ENCODE measurements around the gene MTHFS.
A peak's percentile ranks its signal among the peaks of the same experiment; 100 is the strongest.

Gene MTHFS
- long read RNA-seq, partial matches to known transcripts = 0 of 1 reads
- long read RNA-seq, other reads (novel, unspliced or antisense) = 1 of 1 reads

- peak within 1 kb of the TSS; percentile 83 for H3K27ac ChIP-seq (replicated peaks)
- H3K4me3 ChIP-seq (replicated peaks; ENCODE audit: insufficient read depth, low read length) = peak within 1 kb of the TSS; percentile 32
- peak; percentile 45 to 56 for DNase-seq (ENCODE audit: low read depth in 1 of 2, low spot score in 1 of 2)
- no peaks in the 10 kb centered on the region for H3K27me3 ChIP-seq (ENCODE audit: insufficient read depth, poor library complexity, severe bottlenecking)
- TF ChIP-seq REST (IDR thresholded peaks at IDR 0.05; ENCODE audit: insufficient replicate concordance, low read depth) (no peak), SPI1 (IDR thresholded peaks at IDR 0.05; ENCODE audit: borderline replicate concordance, low read depth) (no peak), POLR2AphosphoS5 (IDR thresholded peaks at IDR 0.05; ENCODE audit: low read depth) (peak; percentile 77), GABPA (IDR thresholded peaks at IDR 0.05; ENCODE audit: low read depth) (no peak)
- TF ChIP-seq, protein P1, sequence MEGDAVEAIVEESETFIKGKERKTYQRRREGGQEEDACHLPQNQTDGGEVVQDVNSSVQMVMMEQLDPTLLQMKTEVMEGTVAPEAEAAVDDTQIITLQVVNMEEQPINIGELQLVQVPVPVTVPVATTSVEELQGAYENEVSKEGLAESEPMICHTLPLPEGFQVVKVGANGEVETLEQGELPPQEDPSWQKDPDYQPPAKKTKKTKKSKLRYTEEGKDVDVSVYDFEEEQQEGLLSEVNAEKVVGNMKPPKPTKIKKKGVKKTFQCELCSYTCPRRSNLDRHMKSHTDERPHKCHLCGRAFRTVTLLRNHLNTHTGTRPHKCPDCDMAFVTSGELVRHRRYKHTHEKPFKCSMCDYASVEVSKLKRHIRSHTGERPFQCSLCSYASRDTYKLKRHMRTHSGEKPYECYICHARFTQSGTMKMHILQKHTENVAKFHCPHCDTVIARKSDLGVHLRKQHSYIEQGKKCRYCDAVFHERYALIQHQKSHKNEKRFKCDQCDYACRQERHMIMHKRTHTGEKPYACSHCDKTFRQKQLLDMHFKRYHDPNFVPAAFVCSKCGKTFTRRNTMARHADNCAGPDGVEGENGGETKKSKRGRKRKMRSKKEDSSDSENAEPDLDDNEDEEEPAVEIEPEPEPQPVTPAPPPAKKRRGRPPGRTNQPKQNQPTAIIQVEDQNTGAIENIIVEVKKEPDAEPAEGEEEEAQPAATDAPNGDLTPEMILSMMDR (IDR thresholded peaks at IDR 0.05; ENCODE audit: insufficient read depth, low read length) = no peak
Observed at GRCh38 chr15:79896634-79897379, at the start of gene MTHFS. TSS of gene MTHFS (minus strand) at chr15:79897014. CDS start at chr15:79896988, 26 bp downstream.

DNA sequence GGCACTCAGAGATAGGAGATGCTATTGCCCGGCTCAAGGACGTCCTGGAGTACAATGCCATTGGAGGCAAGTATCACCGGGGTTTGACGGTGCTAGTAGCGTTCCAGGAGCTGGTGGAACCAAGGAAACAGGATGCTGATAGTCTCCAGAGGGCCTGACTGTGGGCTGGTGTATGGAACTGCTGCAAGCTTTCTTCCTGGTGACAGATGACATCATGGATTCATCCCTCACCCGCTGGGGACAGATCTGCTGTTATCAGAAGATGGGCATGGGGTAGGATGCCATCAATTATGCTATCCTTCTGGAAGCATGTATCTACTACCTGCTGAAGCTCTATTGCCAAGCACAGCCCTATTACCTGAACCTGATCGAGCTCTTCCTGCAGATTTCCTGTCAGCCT lies 47.8 kb upstream of the MTHFS start:
- TF ChIP-seq POLR2AphosphoS5 (IDR thresholded peaks at IDR 0.05; ENCODE audit: low read depth) (no peak), GABPA (IDR thresholded peaks at IDR 0.05; ENCODE audit: low read depth) (no peak), SPI1 (IDR thresholded peaks at IDR 0.05; ENCODE audit: borderline replicate concordance, low read depth) (no peak), REST (IDR thresholded peaks at IDR 0.05; ENCODE audit: insufficient replicate concordance, low read depth) (no peak)
- TF ChIP-seq, protein P1 (IDR thresholded peaks at IDR 0.05; ENCODE audit: insufficient read depth, low read length) = no peak
- Histone ChIP-seq H3K4me3 (replicated peaks; ENCODE audit: insufficient read depth, low read length) (no peak overlapping the region), H3K27me3 (ENCODE audit: insufficient read depth, poor library complexity, severe bottlenecking) (no peaks in the 10 kb centered on the region), H3K27ac (replicated peaks) (no peak overlapping the region)
- no peak for DNase-seq (ENCODE audit: low read depth in 1 of 2, low spot score in 1 of 2)

DNA sequence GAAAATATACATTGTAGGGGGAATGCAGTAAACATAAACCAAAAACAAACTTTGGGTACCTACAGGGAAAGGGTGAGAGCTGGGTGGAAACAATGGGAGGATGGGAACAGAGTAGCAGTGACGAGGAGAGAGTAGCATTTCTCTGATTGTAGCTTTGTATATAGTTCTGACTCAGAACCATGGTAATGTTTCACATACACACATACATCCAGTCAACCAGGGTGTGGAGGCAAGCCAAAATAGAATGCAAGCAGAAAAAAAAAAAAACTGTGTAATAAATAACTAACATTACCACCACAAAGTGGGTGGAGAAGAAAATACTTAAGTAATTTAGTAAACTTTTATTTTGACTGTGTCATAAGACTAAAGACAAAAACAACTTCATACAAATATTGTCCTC lies 47.0 kb upstream of the MTHFS start:
- no peak for DNase-seq (ENCODE audit: low read depth in 1 of 2, low spot score in 1 of 2)
- no peak overlapping the region for H3K4me3 ChIP-seq (replicated peaks; ENCODE audit: insufficient read depth, low read length)
- no peaks in the 10 kb centered on the region for H3K27me3 ChIP-seq (ENCODE audit: insufficient read depth, poor library complexity, severe bottlenecking)
- TF ChIP-seq GABPA (IDR thresholded peaks at IDR 0.05; ENCODE audit: low read depth) = no peak
- no peak for TF ChIP-seq SPI1 (IDR thresholded peaks at IDR 0.05; ENCODE audit: borderline replicate concordance, low read depth)
- no peak for TF ChIP-seq POLR2AphosphoS5 (IDR thresholded peaks at IDR 0.05; ENCODE audit: low read depth)
- TF ChIP-seq, protein P1 (IDR thresholded peaks at IDR 0.05; ENCODE audit: insufficient read depth, low read length) = no peak
- no peak for TF ChIP-seq REST (IDR thresholded peaks at IDR 0.05; ENCODE audit: insufficient replicate concordance, low read depth)
- H3K27ac ChIP-seq (replicated peaks) = no peak overlapping the region
